Tibial nerve (tissue), 4 donors: ENCODE results near the gene LIN54.

Source experiments
- EP300 ChIP-seq, 2 donors: sonication (generic); formaldehyde crosslinking; IDR thresholded peaks; one replicate each; pipeline ENCODE4 v1.6.1; 2017; ENCODE audit warnings: antibody characterized with exemption in 2 of 2, mild to moderate bottlenecking in 1 of 2
- POLR2A ChIP-seq, 2 donors: fragments of 450-650 bp; IDR thresholded peaks; one replicate each; pipeline ENCODE4 v1.6.1; 2017; ENCODE audit warnings: antibody characterized with exemption in 2 of 2, mild to moderate bottlenecking in 2 of 2, moderate library complexity in 2 of 2
- TF ChIP-seq, protein P1 (sequence below), 5 experiments: fragments of 200-600 bp in 3 of 5; fragments of 450-650 bp in 2 of 5; sonication (generic) in 3 of 5; IDR thresholded peaks; one replicate each; pipeline ENCODE4 v1.5.1; 2016 to 2019; ENCODE audit warnings: antibody characterized with exemption in 5 of 5, mild to moderate bottlenecking in 3 of 5, moderate library complexity in 2 of 5

- TF ChIP-seq, protein P1, sequence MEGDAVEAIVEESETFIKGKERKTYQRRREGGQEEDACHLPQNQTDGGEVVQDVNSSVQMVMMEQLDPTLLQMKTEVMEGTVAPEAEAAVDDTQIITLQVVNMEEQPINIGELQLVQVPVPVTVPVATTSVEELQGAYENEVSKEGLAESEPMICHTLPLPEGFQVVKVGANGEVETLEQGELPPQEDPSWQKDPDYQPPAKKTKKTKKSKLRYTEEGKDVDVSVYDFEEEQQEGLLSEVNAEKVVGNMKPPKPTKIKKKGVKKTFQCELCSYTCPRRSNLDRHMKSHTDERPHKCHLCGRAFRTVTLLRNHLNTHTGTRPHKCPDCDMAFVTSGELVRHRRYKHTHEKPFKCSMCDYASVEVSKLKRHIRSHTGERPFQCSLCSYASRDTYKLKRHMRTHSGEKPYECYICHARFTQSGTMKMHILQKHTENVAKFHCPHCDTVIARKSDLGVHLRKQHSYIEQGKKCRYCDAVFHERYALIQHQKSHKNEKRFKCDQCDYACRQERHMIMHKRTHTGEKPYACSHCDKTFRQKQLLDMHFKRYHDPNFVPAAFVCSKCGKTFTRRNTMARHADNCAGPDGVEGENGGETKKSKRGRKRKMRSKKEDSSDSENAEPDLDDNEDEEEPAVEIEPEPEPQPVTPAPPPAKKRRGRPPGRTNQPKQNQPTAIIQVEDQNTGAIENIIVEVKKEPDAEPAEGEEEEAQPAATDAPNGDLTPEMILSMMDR (IDR thresholded peaks at IDR 0.05) = no peak
- no peak for TF ChIP-seq EP300 (IDR thresholded peaks at IDR 0.05)
- TF ChIP-seq POLR2A (IDR thresholded peaks at IDR 0.05) = no peak
Measured at GRCh38 chr4:82983444-82983843, 27.2 kb downstream of the LIN54 start.
